Mesenchymal stem cell (in vitro differentiated cells and primary cell): ENCODE data around the gene CNOT3. TPM values are rescaled to one million over a fixed set of nuclear protein-coding genes. Genes with fewer than 3 reads are reported as not detected.

Source experiments
- DNase-seq: peaks from one replicate; pipeline ENCODE4 v3.0.0-alpha.2; 2013
- H2AFZ ChIP-seq: one replicate; pipeline ENCODE4 v1.6.1; 2013; ENCODE audit warnings: low read depth, mild to moderate bottlenecking, control low read depth, inconsistent platforms, low read length, moderate library complexity
- H2AK5ac ChIP-seq: 2 replicates; pipeline ENCODE4 v1.6.1; 2013; ENCODE audit warnings: low read length, moderate library complexity, mild to moderate bottlenecking, inconsistent platforms; ENCODE audit not compliant: severe bottlenecking
- H2BK120ac ChIP-seq: one replicate; pipeline ENCODE4 v1.6.1; 2013; ENCODE audit warnings: low read depth, mild to moderate bottlenecking, inconsistent platforms, low read length, moderate library complexity
- H2BK12ac ChIP-seq, 2 experiments: one replicate each; pipeline ENCODE4 v1.6.1; 2013; ENCODE audit warnings: inconsistent platforms in 2 of 2, low read length in 2 of 2, mild to moderate bottlenecking in 2 of 2, moderate library complexity in 2 of 2, control low read depth in 1 of 2
- H2BK15ac ChIP-seq: one replicate; pipeline ENCODE4 v1.6.1; 2013; ENCODE audit warnings: mild to moderate bottlenecking, low read depth, inconsistent platforms; ENCODE audit not compliant: poor library complexity, severe bottlenecking
- H2BK5ac ChIP-seq: 2 replicates; pipeline ENCODE4 v1.6.1; 2013; ENCODE audit warnings: low read depth, mild to moderate bottlenecking, low read length, control low read depth, inconsistent platforms; ENCODE audit not compliant: poor library complexity, severe bottlenecking
- H3K14ac ChIP-seq, 2 experiments: one replicate each; pipeline ENCODE4 v1.6.1; 2013; ENCODE audit warnings: inconsistent platforms in 2 of 2, low read length in 2 of 2, control low read depth in 1 of 2, mild to moderate bottlenecking in 1 of 2, moderate library complexity in 1 of 2
- H3K18ac ChIP-seq, 2 experiments: one replicate each; pipeline ENCODE4 v1.6.1; 2013; ENCODE audit warnings: inconsistent platforms in 2 of 2, low read length in 2 of 2, control low read depth in 1 of 2, low read depth in 1 of 2, mild to moderate bottlenecking in 1 of 2
- H3K23ac ChIP-seq, 2 experiments: one replicate each; pipeline ENCODE4 v1.6.1; 2013; ENCODE audit warnings: inconsistent platforms in 2 of 2, low read length in 2 of 2, mild to moderate bottlenecking in 2 of 2, moderate library complexity in 2 of 2, control low read depth in 1 of 2
- H3K27ac ChIP-seq: 2 replicates; pipeline ENCODE4 v1.5.1; 2013; ENCODE audit warnings: mild to moderate bottlenecking, moderate library complexity, low read length, control low read depth, inconsistent platforms; ENCODE audit not compliant: poor library complexity, severe bottlenecking
- H3K27me3 ChIP-seq, 2 experiments: 2 replicates each; pipeline versions ENCODE4 v1.6.1 to v1.7.0; 2013; ENCODE audit warnings: low read length in 2 of 2, mild to moderate bottlenecking in 2 of 2, moderate library complexity in 2 of 2, control low read depth in 1 of 2, inconsistent platforms in 1 of 2; ENCODE audit not compliant: control insufficient read depth in 1 of 2, insufficient read depth in 1 of 2
- H3K36me3 ChIP-seq, 2 experiments: 2 replicates each; pipeline versions ENCODE4 v1.6.1 to v1.7.0; 2013; ENCODE audit warnings: low read length in 2 of 2, control low read depth in 1 of 2, inconsistent platforms in 1 of 2, low read depth in 1 of 2, mild to moderate bottlenecking in 1 of 2; ENCODE audit not compliant: insufficient read depth in 2 of 2, control insufficient read depth in 1 of 2
- H3K4ac ChIP-seq, 2 experiments: one replicate each; pipeline ENCODE4 v1.6.1; 2013; ENCODE audit warnings: inconsistent platforms in 2 of 2, low read length in 2 of 2, mild to moderate bottlenecking in 2 of 2, moderate library complexity in 2 of 2, control low read depth in 1 of 2, low read depth in 1 of 2
- H3K4me1 ChIP-seq: 2 replicates; pipeline ENCODE4 v1.6.1; 2013; ENCODE audit warnings: low read depth, low read length, control low read depth; ENCODE audit not compliant: control insufficient read depth, insufficient read depth
- H3K4me2 ChIP-seq: 2 replicates; pipeline ENCODE4 v1.6.1; 2013; ENCODE audit warnings: low read length, mild to moderate bottlenecking, inconsistent platforms; ENCODE audit not compliant: poor library complexity, severe bottlenecking
- H3K4me3 ChIP-seq, 2 experiments: 2 replicates each; pipeline versions ENCODE4 v1.5.1 to v1.7.0; 2013; ENCODE audit warnings: low read length in 2 of 2, mild to moderate bottlenecking in 2 of 2, control low read depth in 1 of 2, low read depth in 1 of 2; ENCODE audit not compliant: insufficient read depth in 1 of 2
- H3K79me1 ChIP-seq: replicated peaks from 2 replicates; pipeline ENCODE4 v1.6.1; 2013; ENCODE audit warnings: mild to moderate bottlenecking, control low read depth, low read length, inconsistent platforms; ENCODE audit not compliant: poor library complexity, severe bottlenecking
- H3K9ac ChIP-seq: 2 replicates; pipeline ENCODE4 v1.7.0; 2013; ENCODE audit warnings: mild to moderate bottlenecking, low read length, moderate library complexity
- H3K9me3 ChIP-seq: 2 replicates; pipeline ENCODE4 v1.7.0; 2013; ENCODE audit warnings: mild to moderate bottlenecking, low read length; ENCODE audit not compliant: control insufficient read depth
- H4K8ac ChIP-seq: one replicate; pipeline ENCODE4 v1.6.1; 2013; ENCODE audit warnings: inconsistent platforms, mild to moderate bottlenecking, low read length, moderate library complexity
- H4K91ac ChIP-seq: one replicate; pipeline ENCODE4 v1.6.1; 2013; ENCODE audit warnings: mild to moderate bottlenecking, low read length, inconsistent platforms
- WGBS: methylation state at CpG from one replicate; pipeline ENCODE4 v1.1.7; 2013; ENCODE audit warnings: mixed read lengths; 5-methylcytosine and 5-hydroxymethylcytosine counted together
- polyA plus RNA-seq, 2 experiments: library from polyadenylated mRNA; stranded (reverse); fragments of 200-250 nt; gene quantifications; one replicate each; pipeline ENCODE4 v1.2.3, GENCODE V29; 2013

CNOT3 gene
- 34.1 TPM for polyA plus RNA-seq (2013, experiment 1 of 2)
- 31.7 TPM for polyA plus RNA-seq (2013, experiment 2 of 2)

GRCh38 chr19:54137699-54138488 lies at the start of gene CNOT3:
Gene CNOT3 (plus strand): TSS chr19:54137762. CDS start chr19:54142979, 5,217 bp downstream.
- peak within 1 kb of the TSS; percentile 88 for H3K4me2 ChIP-seq
- H3K14ac ChIP-seq = peak within 1 kb of the TSS in 1 of 2 experiments; percentile 90
- no peak within 1 kb of the TSS for H2AK5ac ChIP-seq
- H3K4ac ChIP-seq = peak within 1 kb of the TSS in 1 of 2 experiments; percentile 88
- peak within 1 kb of the TSS; percentile 81 for H4K8ac ChIP-seq
- peak within 1 kb of the TSS; percentile 67 to 77 for H3K18ac ChIP-seq
- H3K27me3 ChIP-seq = no peaks in the 10 kb centered on the region
- peak within 1 kb of the TSS; percentile 95 for H3K9ac ChIP-seq
- peaks cover 25 to 28% of the 10 kb centered on the region in 2 experiments for H3K36me3 ChIP-seq
- peak within 1 kb of the TSS; percentile 39 for H2AFZ ChIP-seq
- H3K79me1 ChIP-seq = no peaks in the 10 kb centered on the region
- peak within 1 kb of the TSS; percentile 81 for H2BK120ac ChIP-seq
- H2BK15ac ChIP-seq = peak within 1 kb of the TSS; percentile 32
- H3K23ac ChIP-seq = peak within 1 kb of the TSS; percentile 10 to 20
- peak within 1 kb of the TSS; percentile 9 for H3K27ac ChIP-seq
- H3K4me1 ChIP-seq = peaks cover 34% of the 10 kb centered on the region
- H2BK12ac ChIP-seq = no peak within 1 kb of the TSS
- H3K4me3 ChIP-seq = peak within 1 kb of the TSS; percentile 84 to 85
- peak within 1 kb of the TSS; percentile 92 for H4K91ac ChIP-seq
- WGBS = 2% methylated on average over 69 of the region's 103 CpGs
- H3K9me3 ChIP-seq = no peaks in the 10 kb centered on the region
- DNase-seq = no peak
- peak within 1 kb of the TSS; percentile 93 for H2BK5ac ChIP-seq

- Histone ChIP-seq H3K4ac (no peak overlapping the region), H2BK5ac (no peak overlapping the region), H3K27me3 (peaks cover 0 to 12% of the 10 kb centered on the region in 2 experiments), H4K8ac (no peak overlapping the region), H3K9ac (no peak overlapping the region), H3K4me1 (peaks cover 6% of the 10 kb centered on the region), H3K27ac (no peak overlapping the region), H3K4me2 (no peak overlapping the region), H3K36me3 (no peaks in the 10 kb centered on the region), H3K23ac (no peak overlapping the region), H3K9me3 (peaks cover 4% of the 10 kb centered on the region), H2BK120ac (no peak overlapping the region), H3K18ac (no peak overlapping the region), H2AK5ac (no peak overlapping the region), H2BK12ac (no peak overlapping the region), H3K4me3 (no peak overlapping the region), H3K14ac (no peak overlapping the region), H3K79me1 (no peaks in the 10 kb centered on the region), H2AFZ (no peak overlapping the region), H4K91ac (no peak overlapping the region), H2BK15ac (no peak overlapping the region)
- no peak for DNase-seq
- 87% methylated on average over 17 of the region's 17 CpGs for WGBS
Observed at GRCh38 chr19:54094426-54095000, 43.0 kb upstream of the CNOT3 start.

- no peak overlapping the region for H3K4ac ChIP-seq
- H3K27me3 ChIP-seq = peaks cover 0 to 12% of the 10 kb centered on the region in 2 experiments
- H4K8ac ChIP-seq = no peak overlapping the region
- peak overlapping the region; percentile 76 for H3K4me2 ChIP-seq
- H3K9ac ChIP-seq = peak overlapping the region; percentile 85
- H3K14ac ChIP-seq = no peak overlapping the region
- H2BK12ac ChIP-seq = no peak overlapping the region
- H3K36me3 ChIP-seq = no peaks in the 10 kb centered on the region
- no peaks in the 10 kb centered on the region for H3K79me1 ChIP-seq
- peaks cover 4% of the 10 kb centered on the region for H3K9me3 ChIP-seq
- WGBS = 81% methylated on average over 22 of the region's 22 CpGs
- H3K23ac ChIP-seq = peak overlapping the region in 1 of 2 experiments; percentile 23
- no peak overlapping the region for H2BK15ac ChIP-seq
- H3K4me1 ChIP-seq = peaks cover 6% of the 10 kb centered on the region
- DNase-seq = no peak
- no peak overlapping the region for H3K27ac ChIP-seq
- no peak overlapping the region for H2BK5ac ChIP-seq
- peak overlapping the region; percentile 43 to 77 for H3K4me3 ChIP-seq
- no peak overlapping the region for H3K18ac ChIP-seq
- no peak overlapping the region for H2AK5ac ChIP-seq
- H2AFZ ChIP-seq = peak overlapping the region; percentile 33
- no peak overlapping the region for H4K91ac ChIP-seq
- no peak overlapping the region for H2BK120ac ChIP-seq
Observed at GRCh38 chr19:54095136-54095858, 42.3 kb upstream of the CNOT3 start.
